HPDE6-E6E7 (cell line): ENCODE results near the gene NOC4L.
"Not testable (repeated sequence)": the region's sequence is repeated elsewhere in the genome, so short reads cannot be mapped to it uniquely, and the experiment has no call there.

Source experiments
- DNase-seq: peaks from one replicate; pipeline ENCODE4 v3.0.0; 2011; ENCODE audit warnings: missing footprints; ENCODE audit errors: extremely low spot score

The NOC4L gene

DNA sequence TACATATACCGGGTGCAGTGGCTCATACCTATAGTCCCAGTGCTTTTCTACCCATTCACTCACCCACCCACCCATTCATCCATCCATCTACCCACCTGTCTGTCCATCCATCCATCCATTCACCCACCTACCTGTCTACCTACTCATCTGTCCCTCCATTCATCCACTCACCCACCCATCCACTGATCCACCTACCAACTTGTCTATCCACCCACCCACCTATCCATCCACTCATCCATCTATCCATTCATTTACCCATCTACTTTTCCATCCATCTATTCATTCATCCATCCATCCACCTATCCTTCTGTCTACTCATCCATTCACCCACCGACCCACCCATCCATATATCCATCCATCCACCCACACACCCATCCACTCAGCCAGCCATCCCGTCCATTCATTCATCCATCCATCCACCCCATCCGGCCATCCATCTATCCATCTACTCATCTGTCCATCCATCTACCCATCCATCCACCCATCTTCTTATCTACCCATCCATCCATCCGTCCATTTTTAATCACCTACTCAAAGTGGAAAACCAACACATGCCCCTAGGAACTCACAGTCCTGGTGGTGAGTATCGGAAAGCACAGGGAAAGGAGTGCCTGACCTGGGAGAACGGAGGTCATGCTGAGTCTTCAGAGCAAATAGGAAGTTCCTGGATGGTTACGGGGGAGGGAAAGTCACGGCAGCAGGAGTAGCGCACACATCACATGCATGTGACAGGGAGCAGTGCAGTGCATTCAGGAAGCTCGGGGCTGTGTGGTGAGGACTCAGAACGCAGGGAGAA is 20.1 kb upstream of the NOC4L start:
- DNase-seq: no peak

- no peak for DNase-seq
These were observed 19.4 kb upstream of the NOC4L start for GRCh38 chr12:132124766-132125425.

DNA sequence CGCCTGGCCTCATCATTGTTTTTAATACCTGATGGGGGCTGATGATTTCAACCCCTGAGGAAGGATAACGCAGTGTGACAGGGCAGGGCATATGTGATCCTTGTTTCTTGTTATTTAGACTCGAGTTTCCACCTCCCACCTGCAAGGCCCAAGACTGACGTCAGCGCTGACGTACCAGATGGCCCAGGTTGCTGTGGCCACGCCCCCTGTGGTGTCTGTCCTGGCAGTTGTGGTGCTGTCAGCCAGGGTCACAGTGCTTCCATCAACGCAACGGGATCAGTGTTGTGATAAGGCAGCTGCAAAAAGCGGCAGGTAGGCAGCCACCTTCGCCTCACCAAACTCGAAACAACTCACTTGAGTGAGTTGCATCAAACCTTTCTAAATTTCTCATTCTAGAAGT is 18.5 kb upstream of the NOC4L start:
- no peak for DNase-seq

DNA sequence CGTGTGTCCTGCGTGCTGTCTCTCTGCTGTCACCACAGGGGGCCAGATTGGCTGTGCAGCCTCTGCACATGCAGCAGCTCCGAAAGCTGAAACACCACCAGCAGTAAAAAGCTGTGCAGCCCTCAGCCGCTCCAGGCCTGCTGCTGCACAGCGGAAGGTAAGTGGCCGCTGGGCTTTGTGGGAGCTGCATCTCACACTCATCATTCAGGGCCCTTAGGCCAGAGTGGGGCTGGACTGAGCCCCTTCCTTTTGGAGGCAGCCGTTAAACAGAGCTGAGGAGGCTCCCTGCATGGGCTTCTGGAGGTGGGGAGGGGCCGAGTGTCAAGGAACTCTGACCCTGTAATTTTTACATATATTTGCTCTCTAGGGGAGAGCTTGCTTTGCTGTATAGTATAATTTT is 17.2 kb upstream of the NOC4L start:
- no peak for DNase-seq

GRCh38 chr12:132129007-132129406 is 15.2 kb upstream of the NOC4L start:
- no peak for DNase-seq

DNA sequence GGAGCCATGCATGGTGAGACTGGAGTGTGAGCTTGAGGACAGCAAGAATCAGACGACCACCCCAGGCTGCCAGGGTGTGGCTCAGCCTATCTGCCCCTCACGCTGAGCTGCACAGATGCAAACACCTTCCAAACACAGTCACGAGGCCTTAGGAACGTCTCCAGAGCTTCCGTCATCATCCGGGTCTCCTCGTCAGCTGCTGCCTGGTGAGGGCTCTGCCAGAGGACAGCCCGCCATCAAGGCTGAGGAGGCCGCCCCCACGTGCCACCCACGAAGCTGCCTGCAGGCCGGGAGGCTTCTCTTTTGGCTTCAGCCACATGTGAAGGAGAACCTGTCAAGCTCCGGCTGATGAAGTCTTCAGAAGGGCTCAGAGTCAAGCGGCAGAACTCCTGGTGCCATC is 13.6 kb upstream of the NOC4L start:
- DNase-seq: no peak

DNA sequence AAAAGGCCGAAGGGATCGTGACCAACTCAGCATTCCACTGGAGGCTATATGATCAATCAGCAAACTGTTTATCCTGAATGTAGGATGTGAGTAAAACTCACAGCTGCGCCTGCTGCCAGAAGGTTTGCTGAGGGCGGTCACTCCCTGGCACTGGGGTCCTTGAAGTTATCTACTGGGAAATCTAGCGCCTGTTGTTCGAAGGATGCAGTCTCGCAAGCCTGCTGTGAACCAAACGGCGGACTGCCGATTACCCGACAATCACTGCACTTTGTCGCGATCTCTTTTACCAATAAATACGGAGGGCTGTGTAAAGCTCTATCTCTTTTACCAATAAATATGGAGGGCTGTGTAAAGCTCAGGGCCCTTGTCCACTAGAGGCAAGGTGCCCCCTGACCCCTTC is 13.0 kb upstream of the NOC4L start:
- DNase-seq: no peak

GRCh38 chr12:132131952-132132351 is 12.3 kb upstream of the NOC4L start:
- no peak for DNase-seq

DNA sequence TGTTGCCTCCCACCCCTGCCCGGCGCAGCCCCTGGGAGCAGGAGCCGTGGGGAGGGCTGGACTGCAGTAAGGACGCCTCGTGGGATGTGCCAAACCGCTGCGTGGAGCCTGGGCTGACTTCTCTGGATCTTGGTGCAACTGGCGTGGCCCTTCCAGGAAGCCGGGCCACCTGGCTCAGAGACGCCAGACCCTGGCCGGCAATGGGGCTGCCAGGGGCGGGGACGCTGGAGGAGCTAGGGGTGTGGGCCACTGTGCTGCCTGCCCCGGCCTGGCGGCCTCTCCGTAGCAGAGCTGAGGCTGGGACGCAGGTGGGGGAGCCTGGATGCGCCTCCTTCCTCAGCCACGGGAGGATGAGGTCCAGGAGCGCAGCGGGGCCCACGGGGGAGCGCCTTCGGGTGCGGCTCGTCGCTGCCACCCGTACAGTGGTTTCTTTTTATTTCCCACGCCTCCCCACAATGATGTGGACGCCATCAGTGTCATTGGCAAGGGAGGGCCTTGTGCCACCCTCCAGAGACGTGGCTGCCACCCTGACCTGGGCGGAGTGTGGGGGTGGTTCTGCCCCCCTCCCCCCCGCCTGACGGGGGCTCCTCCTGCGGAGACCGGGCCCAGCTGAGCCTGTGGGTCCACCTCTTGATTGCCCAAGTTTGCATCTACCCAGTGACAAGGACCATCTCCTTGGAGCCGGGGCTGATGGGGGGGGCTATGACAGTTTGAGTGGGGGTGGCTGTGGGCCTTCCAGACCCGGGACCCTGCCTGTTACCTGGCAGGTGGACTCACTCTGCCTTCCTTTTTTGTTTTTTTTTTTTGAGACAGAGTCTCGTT is 11.4 kb upstream of the NOC4L start:
- DNase-seq: no peak

DNA sequence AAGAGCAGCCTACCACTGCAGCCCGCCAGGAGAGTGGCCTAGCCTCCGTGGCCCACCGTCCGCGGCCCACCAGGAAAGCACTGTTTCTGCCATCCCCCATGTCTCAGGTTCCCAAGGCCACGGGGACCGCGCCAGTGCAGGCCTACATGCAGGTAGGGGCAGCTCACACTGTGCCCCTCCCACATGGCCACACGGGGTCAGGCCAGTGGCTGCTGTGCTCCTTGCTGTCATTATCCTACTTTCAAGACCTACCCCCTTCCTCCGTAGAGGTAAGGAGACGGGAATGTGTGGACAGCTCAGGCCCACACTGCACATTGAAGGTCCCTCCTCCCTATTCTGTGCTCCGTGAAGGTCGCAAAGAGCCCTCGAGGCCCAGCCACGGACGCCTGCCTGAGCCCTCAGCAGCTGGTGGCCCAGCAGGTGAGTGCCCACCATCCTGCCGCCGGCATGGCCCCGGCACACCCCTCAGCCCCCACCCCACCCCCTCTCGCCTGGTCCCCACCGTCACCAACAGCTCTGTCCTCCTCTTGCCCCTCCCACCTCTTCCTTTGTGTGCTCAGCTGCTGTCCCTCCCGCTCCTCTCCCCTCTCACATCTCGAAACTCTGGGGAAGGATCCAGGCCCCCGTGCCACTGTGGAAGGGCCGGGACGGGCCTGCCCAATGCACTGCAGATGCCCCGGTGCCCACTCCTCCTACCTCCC is 10.2 kb upstream of the NOC4L start:
- no peak for DNase-seq

DNA sequence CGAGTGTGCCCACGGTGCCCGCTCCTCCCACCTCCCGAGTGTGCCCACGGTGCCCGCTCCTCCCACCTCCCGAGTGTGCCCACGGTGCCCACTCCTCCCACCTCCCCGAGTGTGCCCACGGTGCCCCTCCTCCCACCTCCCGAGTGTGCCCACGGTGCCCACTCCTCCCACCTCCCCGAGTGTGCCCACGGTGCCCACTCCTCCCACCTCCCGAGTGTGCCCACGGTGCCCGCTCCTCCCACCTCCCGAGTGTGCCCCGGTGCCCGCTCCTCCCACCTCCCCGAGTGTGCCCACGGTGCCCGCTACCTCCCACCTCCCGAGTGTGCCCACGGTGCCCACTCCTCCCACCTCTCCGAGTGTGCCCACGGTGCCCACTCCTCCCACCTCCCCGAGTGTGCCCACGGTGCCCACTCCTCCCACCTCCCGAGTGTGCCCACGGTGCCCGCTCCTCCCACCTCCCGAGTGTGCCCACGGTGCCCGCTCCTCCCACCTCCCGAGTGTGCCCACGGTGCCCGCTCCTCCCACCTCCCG is 9.5 kb upstream of the NOC4L start:
- not testable (repeated sequence) for DNase-seq

DNA sequence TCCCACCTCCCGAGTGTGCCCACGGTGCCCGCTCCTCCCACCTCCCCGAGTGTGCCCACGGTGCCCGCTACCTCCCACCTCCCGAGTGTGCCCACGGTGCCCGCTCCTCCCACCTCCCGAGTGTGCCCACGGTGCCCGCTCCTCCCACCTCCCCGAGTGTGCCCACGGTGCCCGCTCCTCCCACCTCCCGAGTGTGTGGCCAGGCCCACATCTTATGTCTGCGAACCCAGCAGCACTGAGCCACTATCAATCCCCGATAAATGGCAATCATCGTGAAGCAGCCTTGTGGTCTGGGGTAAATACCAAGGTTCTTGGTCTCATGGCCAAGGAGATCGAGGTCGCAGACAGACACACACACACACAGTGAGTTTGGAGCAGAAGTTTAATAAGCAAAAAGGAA is 8.0 kb upstream of the NOC4L start:
- not testable (repeated sequence) for DNase-seq

- DNase-seq: no peak
These were observed 6.7 kb upstream of the NOC4L start for GRCh38 chr12:132137483-132138125.

GRCh38 chr12:132138941-132139871 is 5.1 kb upstream of the NOC4L start:
- no peak for DNase-seq

GRCh38 chr12:132139912-132140311 is 4.3 kb upstream of the NOC4L start:
- no peak for DNase-seq

GRCh38 chr12:132140501-132140900 is 3.8 kb upstream of the NOC4L start:
- DNase-seq: no peak

GRCh38 chr12:132140918-132141841 is 3.1 kb upstream of the NOC4L start:
- no peak for DNase-seq

DNA sequence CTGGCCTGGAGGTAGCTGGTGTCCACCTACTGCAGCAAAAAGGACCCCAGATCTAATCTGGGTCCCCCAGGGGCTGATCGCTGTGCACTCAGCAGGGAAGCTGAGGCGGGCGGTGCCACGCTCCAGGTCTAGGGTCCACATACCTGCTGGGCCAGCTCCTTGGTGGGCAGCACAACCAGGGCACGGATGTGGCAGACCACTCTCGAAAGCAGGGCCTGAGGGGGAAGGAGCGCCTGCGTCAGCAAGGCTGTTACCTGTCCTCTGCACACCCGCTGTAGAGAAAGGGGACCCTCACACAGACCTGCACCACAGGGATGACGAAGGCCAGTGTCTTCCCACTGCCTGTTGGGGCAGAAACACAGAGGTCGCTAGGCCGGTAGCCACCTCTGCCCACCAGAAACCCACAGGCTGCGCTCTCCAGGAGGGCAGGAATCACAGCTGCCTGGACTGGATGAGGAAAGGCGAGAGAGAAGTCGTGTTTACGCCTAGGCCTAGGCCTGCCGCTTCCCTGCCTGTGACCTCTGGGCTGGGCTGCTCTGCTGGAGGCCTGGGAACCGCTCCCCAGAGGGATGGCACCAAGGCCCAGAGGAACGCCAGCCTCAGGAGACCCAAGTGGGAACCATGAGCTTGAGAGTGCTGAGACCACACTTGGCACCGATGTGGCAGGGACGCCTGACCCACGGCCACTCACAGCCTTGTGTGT is 2.1 kb upstream of the NOC4L start:
- no peak for DNase-seq
